Left renal cortex interstitium (tissue), 4 donors: ENCODE data around the gene PRDX6. TPM values are rescaled to one million over a fixed set of nuclear protein-coding genes. Genes with fewer than 3 reads are reported as not detected.
A peak's percentile ranks its signal among the peaks of the same experiment; 100 is the strongest.
"Not testable (repeated sequence)": the region's sequence is repeated elsewhere in the genome, so short reads cannot be mapped to it uniquely, and the experiment has no call there.

Experiments
- DNase-seq, 4 donors: peaks; one replicate each; pipeline ENCODE4 v3.0.0-alpha.2; 2013; ENCODE audit warnings: low read depth in 4 of 4, low spot score in 2 of 4, missing footprints in 1 of 4
- polyA plus RNA-seq, 4 donors: library from polyadenylated mRNA; unstranded; fragments of 120-200 nt; gene quantifications; one replicate each; pipeline ENCODE4 v1.2.1, GENCODE V29; 2013; ENCODE audit not compliant: insufficient read length in 4 of 4

Gene PRDX6
- polyA plus RNA-seq = 100 to 1,000 TPM; 313 to 359 (median 334) TPM

GRCh38 chr1:173477286-173478093, at the start of gene PRDX6:
Gene PRDX6, plus strand, starts transcription at chr1:173477335. Its CDS starts 63 bp downstream, at chr1:173477398.
- DNase-seq = peak; percentile 52 to 75 (median 70)

- peak; percentile 63 to 80 (median 74) for DNase-seq
These were observed 47.4 kb upstream of the PRDX6 start for GRCh38 chr1:173429471-173430402.

GRCh38 chr1:173430677-173431303, 46.3 kb upstream of the PRDX6 start:
- no peak for DNase-seq

GRCh38 chr1:173431304-173432045, 45.7 kb upstream of the PRDX6 start:
- peak in 3 of 4 donors; percentile 56 to 90 (median 68) for DNase-seq

GRCh38 chr1:173432331-173432730, 44.8 kb upstream of the PRDX6 start:
- DNase-seq = no peak

GRCh38 chr1:173433751-173434326, 43.3 kb upstream of the PRDX6 start:
- DNase-seq = no peak

- DNase-seq = no peak
These were observed 40.2 kb upstream of the PRDX6 start for GRCh38 chr1:173436841-173437428.

- DNase-seq = no peak
These were observed 38.5 kb upstream of the PRDX6 start for GRCh38 chr1:173438675-173439074.

- no peak for DNase-seq
These were observed 36.7 kb upstream of the PRDX6 start for GRCh38 chr1:173440430-173440829.

GRCh38 chr1:173444757-173445156, 32.4 kb upstream of the PRDX6 start:
- DNase-seq = no peak

GRCh38 chr1:173445164-173445563, 32.0 kb upstream of the PRDX6 start:
- no peak for DNase-seq

GRCh38 chr1:173445656-173446055, 31.5 kb upstream of the PRDX6 start:
- no peak for DNase-seq

GRCh38 chr1:173447224-173447623, 29.9 kb upstream of the PRDX6 start:
- no peak for DNase-seq

GRCh38 chr1:173448945-173449344, 28.2 kb upstream of the PRDX6 start:
- no peak for DNase-seq

- no peak for DNase-seq
These were observed 25.2 kb upstream of the PRDX6 start for GRCh38 chr1:173451981-173452380.

- DNase-seq = no peak
These were observed 23.2 kb upstream of the PRDX6 start for GRCh38 chr1:173453982-173454381.

- no peak for DNase-seq
These were observed 22.1 kb upstream of the PRDX6 start for GRCh38 chr1:173454966-173455524.

- no peak for DNase-seq
These were observed 17.2 kb upstream of the PRDX6 start for GRCh38 chr1:173459885-173460284.

GRCh38 chr1:173462666-173463065, 14.5 kb upstream of the PRDX6 start:
- not testable (repeated sequence) for DNase-seq
